Duodenal mucosa (tissue), 2 donors: ENCODE data around the gene MYOCD.
A peak's percentile ranks its signal among the peaks of the same experiment; 100 is the strongest.

ENCODE experiments used
- H3K27ac ChIP-seq: one replicate; pipeline ENCODE4 v1.7.0; 2013; ENCODE audit warnings: low read depth, low read length
- H3K27me3 ChIP-seq, 2 donors: one replicate each; pipeline ENCODE4 v1.7.0; 2013; ENCODE audit warnings: low read length in 2 of 2, control low read depth in 1 of 2; ENCODE audit not compliant: insufficient read depth in 2 of 2, control insufficient read depth in 1 of 2
- H3K36me3 ChIP-seq, 2 donors: one replicate each; pipeline ENCODE4 v1.7.0; 2013; ENCODE audit warnings: low read length in 2 of 2, control low read depth in 1 of 2; ENCODE audit not compliant: insufficient read depth in 2 of 2, control insufficient read depth in 1 of 2
- H3K4me1 ChIP-seq, 2 donors: one replicate each; pipeline ENCODE4 v1.7.0; 2013; ENCODE audit warnings: low read length in 2 of 2, control low read depth in 1 of 2; ENCODE audit not compliant: insufficient read depth in 2 of 2, control insufficient read depth in 1 of 2
- H3K4me3 ChIP-seq, 2 donors: one replicate each; pipeline ENCODE4 v1.7.0; 2013; ENCODE audit warnings: low read length in 2 of 2, low read depth in 1 of 2
- H3K9ac ChIP-seq, 2 donors: one replicate each; pipeline ENCODE4 v1.7.0; 2013; ENCODE audit warnings: low read length in 2 of 2, low read depth in 1 of 2
- H3K9me3 ChIP-seq, 2 donors: one replicate each; pipeline ENCODE4 v1.7.0; 2013; ENCODE audit warnings: low read length in 2 of 2, control low read depth in 1 of 2; ENCODE audit not compliant: control insufficient read depth in 1 of 2

The MYOCD gene

DNA sequence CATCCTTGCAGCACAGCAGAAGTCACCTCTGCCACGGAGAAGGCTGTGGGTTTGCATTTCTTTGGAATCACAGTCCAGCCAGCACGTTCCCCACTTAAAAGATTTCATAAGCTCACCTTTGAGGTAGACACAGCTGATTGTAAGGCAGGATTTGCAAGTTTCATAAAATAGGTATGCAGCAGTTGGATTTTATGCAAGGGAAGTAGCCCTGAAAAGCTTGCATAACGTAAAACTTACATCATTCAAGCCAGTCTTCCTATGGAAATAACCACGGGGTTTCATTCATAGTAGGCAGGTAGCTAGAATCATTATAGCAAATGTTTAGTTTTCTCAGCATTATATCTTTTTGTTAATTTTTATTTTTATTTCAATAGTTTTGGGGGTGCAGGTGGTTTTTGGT lies 73.8 kb downstream of the MYOCD start:
- Histone ChIP-seq H3K27ac (no peak overlapping the region), H3K4me3 (no peak overlapping the region), H3K4me1 (peaks cover 21 to 38% of the 10 kb centered on the region in 2 donors), H3K27me3 (no peaks in the 10 kb centered on the region), H3K36me3 (no peaks in the 10 kb centered on the region), H3K9ac (no peak overlapping the region), H3K9me3 (no peaks in the 10 kb centered on the region)

DNA sequence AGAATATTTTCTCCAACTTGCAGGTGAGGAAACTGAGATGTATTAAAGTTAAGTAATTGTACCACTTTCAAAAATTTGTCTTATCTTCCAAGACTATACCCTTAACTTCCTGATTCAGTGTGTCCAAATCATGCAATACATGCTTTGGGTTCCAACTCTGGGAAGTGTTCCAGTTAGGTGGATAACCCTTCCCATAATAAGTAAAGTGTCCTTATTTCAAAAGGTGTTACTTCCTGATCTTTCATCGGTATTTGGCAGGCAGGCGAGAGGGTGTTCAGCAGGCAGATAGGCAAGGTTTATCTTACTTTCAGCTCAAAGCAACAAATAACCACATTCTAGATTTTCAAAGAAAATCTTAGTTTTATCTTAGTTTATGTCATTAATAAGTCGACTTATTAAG lies 77.4 kb downstream of the MYOCD start:
- H3K36me3 ChIP-seq: no peaks in the 10 kb centered on the region

DNA sequence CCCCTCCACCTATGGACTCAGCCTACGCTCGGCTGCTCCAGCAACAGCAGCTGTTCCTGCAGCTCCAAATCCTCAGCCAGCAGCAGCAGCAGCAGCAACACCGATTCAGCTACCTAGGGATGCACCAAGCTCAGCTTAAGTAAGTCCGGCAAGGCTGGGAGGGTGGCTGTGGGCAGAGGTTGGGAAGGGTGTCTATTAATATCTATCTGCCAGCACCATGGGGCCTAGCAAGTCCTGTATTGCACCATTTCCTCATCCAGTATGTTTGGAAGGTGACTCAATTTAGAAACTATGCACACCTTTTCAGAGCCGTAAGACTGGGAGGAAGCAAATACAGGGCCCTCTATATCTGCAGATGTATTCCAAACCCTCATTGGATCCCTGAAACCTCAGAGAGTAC lies 78.6 kb downstream of the MYOCD start:
- Histone ChIP-seq H3K4me3 (no peak overlapping the region), H3K9ac (no peak overlapping the region), H3K4me1 (peaks cover 18 to 23% of the 10 kb centered on the region in 2 donors), H3K27me3 (no peaks in the 10 kb centered on the region), H3K27ac (peak overlapping the region; percentile 5), H3K9me3 (no peaks in the 10 kb centered on the region), H3K36me3 (no peaks in the 10 kb centered on the region)

More for the DNA sequence above, 77.4 kb downstream of the MYOCD start:
- no peak overlapping the region for H3K27ac ChIP-seq
- H3K9me3 ChIP-seq: no peaks in the 10 kb centered on the region
- H3K4me3 ChIP-seq: no peak overlapping the region
- H3K27me3 ChIP-seq: no peaks in the 10 kb centered on the region
- H3K9ac ChIP-seq: no peak overlapping the region
- peaks cover 22 to 30% of the 10 kb centered on the region in 2 donors for H3K4me1 ChIP-seq

DNA sequence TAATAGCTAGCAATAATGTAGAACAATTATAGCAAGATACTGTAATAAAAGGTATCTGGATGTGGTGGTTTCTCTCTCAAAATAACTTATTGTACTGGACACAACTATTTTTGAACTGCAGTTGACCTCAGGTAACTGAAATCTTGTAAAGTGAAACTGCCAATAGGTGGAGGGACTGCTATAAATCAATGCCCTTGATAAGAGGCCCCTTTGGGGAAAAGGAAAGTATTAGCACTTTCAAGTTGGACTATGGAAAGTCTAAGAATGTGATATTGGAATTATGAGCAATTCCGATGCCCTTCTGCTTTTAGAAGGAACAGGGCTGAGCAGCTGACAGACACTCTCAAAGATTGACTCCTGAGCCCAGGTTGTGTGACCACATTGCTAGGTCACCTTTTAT lies 79.1 kb downstream of the MYOCD start:
- Histone ChIP-seq H3K4me3 (no peak overlapping the region), H3K27ac (peak overlapping the region; percentile 5), H3K36me3 (no peaks in the 10 kb centered on the region), H3K9me3 (no peaks in the 10 kb centered on the region), H3K27me3 (no peaks in the 10 kb centered on the region), H3K4me1 (peaks cover 18 to 23% of the 10 kb centered on the region in 2 donors), H3K9ac (no peak overlapping the region)

DNA sequence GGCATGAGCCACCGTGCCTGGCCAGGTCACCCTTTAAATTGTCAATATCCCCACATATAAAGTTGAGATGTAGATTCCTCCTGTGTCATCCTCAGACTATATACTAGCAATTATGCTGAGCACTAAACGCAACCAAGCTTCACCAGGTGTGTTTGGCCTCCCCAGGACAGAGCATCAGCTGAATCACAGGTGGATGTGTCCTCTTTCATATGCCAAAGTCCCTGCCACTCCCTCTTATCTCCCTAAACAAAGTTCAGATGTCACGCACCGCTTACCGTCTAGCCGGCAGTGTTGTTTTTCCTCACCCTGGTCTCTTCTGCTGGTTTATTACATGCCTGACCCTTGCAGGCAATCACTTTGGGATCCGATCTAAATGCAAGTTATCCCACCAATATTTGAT lies 79.8 kb downstream of the MYOCD start:
- H3K4me1 ChIP-seq: peaks cover 18 to 23% of the 10 kb centered on the region in 2 donors
- no peak overlapping the region for H3K27ac ChIP-seq
- H3K9ac ChIP-seq: no peak overlapping the region
- H3K36me3 ChIP-seq: no peaks in the 10 kb centered on the region
- H3K9me3 ChIP-seq: no peaks in the 10 kb centered on the region
- H3K4me3 ChIP-seq: no peak overlapping the region
- no peaks in the 10 kb centered on the region for H3K27me3 ChIP-seq

DNA sequence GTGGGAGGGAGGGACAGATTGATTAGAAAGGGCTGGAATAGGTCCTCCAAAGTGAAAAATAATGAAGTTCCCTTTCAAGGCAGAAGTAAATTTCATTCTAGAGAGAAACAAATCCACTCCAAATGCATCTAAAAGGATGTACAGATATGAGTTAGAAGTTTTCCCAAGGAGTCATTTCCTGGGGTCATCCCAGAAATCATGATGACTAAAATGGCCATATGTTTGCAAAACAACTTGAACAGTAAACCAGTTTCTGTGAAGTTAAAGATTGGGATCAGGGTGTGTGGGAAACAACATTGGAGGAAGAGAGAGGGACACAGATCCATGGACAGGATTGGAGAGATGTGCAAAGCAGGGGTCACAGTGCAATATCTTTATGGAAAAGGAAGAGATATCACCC lies 91.1 kb downstream of the MYOCD start:
- no peaks in the 10 kb centered on the region for H3K4me1 ChIP-seq
- H3K9me3 ChIP-seq: no peaks in the 10 kb centered on the region
- H3K36me3 ChIP-seq: no peaks in the 10 kb centered on the region
- no peaks in the 10 kb centered on the region for H3K27me3 ChIP-seq
- H3K4me3 ChIP-seq: no peak overlapping the region
- H3K9ac ChIP-seq: no peak overlapping the region
- no peak overlapping the region for H3K27ac ChIP-seq

DNA sequence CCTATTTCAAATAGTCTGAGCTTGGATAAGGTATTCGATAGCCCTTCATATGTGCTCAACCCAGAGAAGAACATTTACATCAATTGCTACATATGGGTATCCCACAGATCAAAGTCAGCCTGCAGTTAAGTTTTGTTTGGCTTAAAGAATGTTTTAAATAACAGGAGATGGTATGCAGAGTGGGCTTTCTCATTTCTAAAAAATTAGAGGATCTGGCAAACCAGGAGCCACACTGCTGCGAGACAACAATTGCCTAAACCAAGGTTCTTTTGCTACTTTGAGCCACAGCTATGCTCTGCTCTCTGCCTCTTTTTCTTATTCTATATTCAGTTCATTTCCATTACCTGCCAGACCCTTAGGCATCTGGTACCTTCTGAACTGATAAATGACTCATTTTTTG lies 93.4 kb downstream of the MYOCD start:
- H3K27me3 ChIP-seq: no peaks in the 10 kb centered on the region
- no peak overlapping the region for H3K27ac ChIP-seq
- H3K4me1 ChIP-seq: no peaks in the 10 kb centered on the region
- no peak overlapping the region for H3K4me3 ChIP-seq
- H3K9me3 ChIP-seq: no peaks in the 10 kb centered on the region
- no peak overlapping the region for H3K9ac ChIP-seq
- H3K36me3 ChIP-seq: no peaks in the 10 kb centered on the region

DNA sequence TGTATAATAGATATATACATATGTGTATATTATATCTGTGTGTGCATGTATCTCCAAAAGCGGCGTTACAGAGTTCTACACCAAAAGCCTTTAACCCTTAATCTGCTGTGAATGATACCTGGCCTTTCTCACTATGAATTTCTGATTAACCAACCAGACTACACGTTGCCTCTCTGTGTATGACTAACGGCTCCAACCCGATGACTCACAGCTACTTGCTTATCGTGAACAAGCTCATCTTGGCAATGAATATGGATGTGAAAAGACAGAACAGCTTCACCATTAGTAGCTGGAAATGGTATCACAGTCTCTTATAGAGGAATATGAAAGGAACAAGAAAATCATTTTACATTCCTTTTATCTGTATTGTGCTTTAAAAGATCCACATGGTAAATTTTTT lies 99.9 kb downstream of the MYOCD start:
- Histone ChIP-seq H3K4me3 (no peak overlapping the region), H3K9me3 (no peaks in the 10 kb centered on the region), H3K4me1 (no peaks in the 10 kb centered on the region), H3K36me3 (no peaks in the 10 kb centered on the region), H3K27ac (no peak overlapping the region), H3K27me3 (no peaks in the 10 kb centered on the region), H3K9ac (no peak overlapping the region)

DNA sequence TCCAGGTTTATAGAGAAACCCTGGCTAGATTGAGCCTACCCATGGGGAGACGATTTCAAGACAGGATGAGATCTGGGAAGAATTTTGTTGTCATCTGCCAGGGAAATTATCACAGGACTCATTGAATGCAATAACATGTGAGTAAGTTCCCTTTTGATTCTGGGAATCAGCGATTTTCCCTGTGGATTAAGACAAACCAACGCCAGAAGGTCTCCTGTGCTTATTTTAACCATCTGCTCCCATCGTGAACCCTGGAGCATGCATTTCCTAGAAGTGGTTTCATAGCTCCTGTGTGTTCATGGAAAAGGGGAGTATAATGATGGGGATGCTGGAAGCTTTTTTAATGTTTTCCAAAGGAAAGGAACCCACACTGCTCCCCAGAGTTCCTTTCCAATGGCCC lies 102.6 kb downstream of the MYOCD start:
- H3K9ac ChIP-seq: no peak overlapping the region
- H3K9me3 ChIP-seq: no peaks in the 10 kb centered on the region
- no peaks in the 10 kb centered on the region for H3K36me3 ChIP-seq
- H3K4me3 ChIP-seq: no peak overlapping the region
- no peak overlapping the region for H3K27ac ChIP-seq
- no peaks in the 10 kb centered on the region for H3K27me3 ChIP-seq
- H3K4me1 ChIP-seq: no peaks in the 10 kb centered on the region

DNA sequence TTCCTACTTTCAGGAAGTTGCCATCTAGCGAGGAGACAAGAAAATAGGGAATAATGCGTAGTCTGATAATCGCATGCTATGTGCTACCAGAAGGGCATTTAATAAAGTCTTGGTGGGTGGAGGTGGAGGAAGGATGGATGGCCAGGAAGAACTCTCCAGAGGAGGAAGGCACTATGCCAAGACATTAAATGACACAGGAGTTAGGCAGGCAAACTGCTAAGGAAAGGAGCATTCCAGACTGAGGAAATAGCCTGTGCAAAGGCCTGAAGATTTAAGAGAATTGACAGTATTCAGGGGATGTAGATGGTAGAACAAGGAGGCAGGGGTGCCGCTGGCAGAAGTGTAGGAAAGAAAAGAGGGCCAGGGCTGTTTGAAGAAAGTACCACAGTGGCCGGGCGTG lies 104.3 kb downstream of the MYOCD start:
- H3K4me3 ChIP-seq: no peak overlapping the region
- H3K27me3 ChIP-seq: no peaks in the 10 kb centered on the region
- H3K36me3 ChIP-seq: no peaks in the 10 kb centered on the region
- H3K9me3 ChIP-seq: no peaks in the 10 kb centered on the region
- H3K27ac ChIP-seq: no peak overlapping the region
- H3K9ac ChIP-seq: no peak overlapping the region
- no peaks in the 10 kb centered on the region for H3K4me1 ChIP-seq

DNA sequence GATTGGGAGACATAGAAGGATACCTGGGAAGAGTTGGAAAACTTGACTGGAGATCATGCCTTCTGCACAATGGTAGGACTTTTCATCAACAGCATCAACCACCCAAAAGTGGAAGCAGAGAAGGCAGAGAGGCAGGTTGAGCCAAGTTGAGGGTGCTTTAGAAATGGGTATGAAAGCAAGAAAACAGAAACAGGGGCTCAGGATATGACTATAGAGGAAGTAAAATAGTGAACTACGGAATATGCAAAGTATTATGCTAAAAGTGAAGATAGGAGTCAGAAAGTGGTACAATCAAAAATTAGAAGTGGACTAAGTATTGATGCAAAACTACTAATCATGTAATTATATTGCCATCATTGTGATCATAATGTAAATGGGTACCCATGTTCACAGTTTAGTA lies 107.5 kb downstream of the MYOCD start:
- Histone ChIP-seq H3K27me3 (no peaks in the 10 kb centered on the region), H3K27ac (no peak overlapping the region), H3K4me3 (no peak overlapping the region), H3K4me1 (no peaks in the 10 kb centered on the region), H3K9me3 (no peaks in the 10 kb centered on the region), H3K9ac (no peak overlapping the region), H3K36me3 (no peaks in the 10 kb centered on the region)
